Raji (cell line): ENCODE data around the gene MGLL.

Source experiments
- POLR2A ChIP-seq: IDR thresholded peaks from 2 replicates; pipeline ENCODE4 v1.6.1; 2011; ENCODE audit warnings: low read depth, low read length, control low read depth; ENCODE audit not compliant: insufficient read depth

Gene MGLL

GRCh38 chr3:127707851-127708411 is 114.4 kb downstream of the MGLL start:
- TF ChIP-seq POLR2A: no peak

DNA sequence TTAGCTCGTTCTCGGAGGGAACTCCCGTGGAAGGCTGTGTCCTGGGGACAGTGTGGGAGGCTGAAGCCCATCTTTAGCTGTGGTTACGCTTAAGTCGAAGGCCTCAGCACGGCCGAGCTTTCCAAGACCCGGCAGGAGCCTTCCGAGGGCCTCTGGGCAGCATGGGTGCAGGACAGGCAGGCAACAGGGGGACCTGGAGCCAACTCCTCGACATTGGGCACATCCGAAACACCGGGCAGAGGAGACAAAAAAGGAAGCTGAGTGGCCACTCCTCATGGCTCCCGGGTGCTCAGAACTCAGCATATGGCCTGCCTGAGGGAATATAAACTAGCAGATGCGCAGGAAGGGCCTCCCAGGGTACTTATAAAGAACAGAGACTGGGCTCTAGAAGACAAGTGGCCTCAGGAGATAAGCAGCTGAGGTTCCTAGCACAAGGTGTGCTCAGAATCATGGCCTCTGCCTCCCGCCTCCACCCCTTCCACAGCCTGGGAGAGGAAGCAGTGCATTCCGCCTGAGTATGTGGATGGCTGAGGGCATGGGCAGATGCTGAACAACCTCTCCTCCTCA is 115.4 kb downstream of the MGLL start:
- no peak for TF ChIP-seq POLR2A

- TF ChIP-seq POLR2A: no peak
These were observed 116.0 kb downstream of the MGLL start for GRCh38 chr3:127706312-127706711.

GRCh38 chr3:127702151-127702578 is 120.2 kb downstream of the MGLL start:
- no peak for TF ChIP-seq POLR2A

GRCh38 chr3:127701280-127701911 is 120.9 kb downstream of the MGLL start:
- TF ChIP-seq POLR2A: no peak

DNA sequence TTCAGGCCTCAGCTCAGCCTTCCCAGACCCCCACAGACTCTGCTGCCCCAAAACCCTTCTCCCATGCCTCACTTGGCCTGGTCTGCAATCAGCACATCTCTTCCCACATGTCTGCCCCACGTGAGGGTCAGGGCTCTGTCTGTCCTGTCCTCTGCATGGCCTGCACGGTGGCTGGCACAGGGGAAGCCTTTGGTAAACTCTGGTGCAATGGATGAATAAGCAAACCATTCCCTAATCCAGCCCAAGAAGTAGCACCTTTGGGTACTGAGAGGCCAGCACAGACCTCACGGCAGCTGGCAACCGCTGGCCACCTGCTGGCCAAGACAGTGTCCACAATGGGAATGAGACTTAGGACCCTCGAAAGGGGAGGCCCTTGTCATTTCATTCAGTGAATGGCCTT is 121.9 kb downstream of the MGLL start:
- no peak for TF ChIP-seq POLR2A

GRCh38 chr3:127699416-127700300 is 122.7 kb downstream of the MGLL start:
- no peak for TF ChIP-seq POLR2A

- TF ChIP-seq POLR2A: no peak
These were observed 123.5 kb downstream of the MGLL start for GRCh38 chr3:127698691-127699415.

DNA sequence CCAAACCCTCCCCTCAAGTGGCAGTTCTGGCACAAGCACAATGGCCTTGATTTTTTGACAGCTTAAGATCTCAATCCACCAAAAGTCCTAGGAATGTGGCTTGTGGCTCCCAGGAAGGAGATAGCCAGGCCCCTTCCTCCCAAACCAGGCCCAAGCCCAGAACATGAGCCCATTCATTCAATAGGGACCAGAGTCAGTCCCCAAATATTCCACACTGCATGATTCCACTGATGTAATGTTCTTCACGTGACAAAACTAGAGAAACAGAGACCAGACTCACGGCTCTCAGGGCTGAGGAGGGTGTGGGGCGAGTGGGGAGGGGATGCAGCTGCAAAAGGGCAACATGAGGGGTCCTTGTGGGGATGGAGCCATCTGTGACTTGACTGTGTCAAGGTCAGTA is 124.0 kb downstream of the MGLL start:
- no peak for TF ChIP-seq POLR2A

GRCh38 chr3:127697551-127698240 is 124.6 kb downstream of the MGLL start:
- no peak for TF ChIP-seq POLR2A

GRCh38 chr3:127694467-127695215 is 127.7 kb downstream of the MGLL start:
- TF ChIP-seq POLR2A: no peak

DNA sequence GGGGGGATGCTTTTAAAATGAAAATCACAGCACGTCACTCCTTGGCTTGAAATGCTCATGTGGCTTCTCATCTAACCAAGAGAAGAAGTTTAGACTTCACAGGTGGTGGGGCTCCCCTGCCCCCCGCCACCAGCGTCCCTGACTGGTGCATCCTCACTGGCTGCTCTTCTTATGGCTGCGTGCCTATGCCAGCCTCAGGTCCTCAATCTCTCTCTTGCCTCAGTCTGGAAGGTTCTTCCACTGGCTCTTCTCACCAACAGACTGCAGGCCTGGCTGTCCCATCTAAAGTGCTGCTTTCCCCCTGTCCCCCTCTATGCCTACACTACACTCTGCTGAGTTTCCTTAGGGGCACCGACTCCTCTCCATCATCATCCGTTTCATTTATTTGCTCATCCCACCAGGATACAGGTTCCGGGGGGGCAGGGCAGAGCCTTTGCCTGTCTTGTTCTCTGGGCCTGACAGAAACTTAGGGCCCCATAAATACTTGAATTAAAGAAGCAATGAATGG is 128.9 kb downstream of the MGLL start:
- no peak for TF ChIP-seq POLR2A

DNA sequence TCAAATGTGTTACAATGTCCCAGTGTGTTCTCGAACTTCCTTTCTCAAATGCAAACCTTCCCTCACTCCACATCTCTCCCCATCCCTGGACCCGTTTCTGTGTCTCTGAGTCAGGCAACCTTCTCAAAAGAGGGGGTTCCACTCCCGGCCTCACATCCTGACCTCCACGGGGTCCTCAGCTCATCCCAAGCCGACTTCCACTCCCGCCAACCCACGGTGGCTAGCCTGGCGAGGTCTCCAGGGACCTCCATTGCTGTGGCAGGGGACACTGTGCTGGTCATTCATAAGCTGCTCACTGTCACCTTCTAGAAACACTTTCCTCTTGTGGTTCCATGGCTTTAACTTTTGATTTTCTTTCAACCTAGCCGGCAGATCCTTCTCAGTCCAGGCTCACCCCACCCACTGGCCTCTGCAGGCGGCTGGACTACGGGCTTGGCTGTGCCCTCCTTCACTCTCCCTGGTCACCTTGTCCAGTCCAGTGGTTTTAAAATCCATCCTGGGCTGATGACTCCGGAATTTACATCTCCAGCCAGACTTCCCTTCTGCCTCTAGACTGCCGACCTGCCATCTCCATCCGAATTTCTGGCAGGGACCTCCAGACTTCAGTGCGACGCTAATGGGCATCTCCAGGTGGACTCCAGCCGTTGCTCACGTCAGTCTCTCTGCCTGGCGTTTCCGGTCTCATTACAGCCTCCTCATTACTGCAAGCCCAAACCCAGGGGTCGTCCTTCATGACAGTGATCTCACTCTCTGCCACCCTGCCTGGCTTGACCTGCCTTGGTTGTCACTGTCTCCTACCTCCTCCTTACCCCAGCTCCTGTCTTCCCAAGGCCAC is 129.6 kb downstream of the MGLL start:
- no peak for TF ChIP-seq POLR2A
